NOMO-1 treated with DMSO at 0.1 percent for 48 hours (cell line): ENCODE results near the gene SEC23A.

ENCODE experiments used
- DNase-seq: peaks from one replicate; lab custom pipeline; 2025; ENCODE audit not compliant: unreplicated experiment; lab: John Stamatoyannopoulos, UW

SEC23A gene

DNA sequence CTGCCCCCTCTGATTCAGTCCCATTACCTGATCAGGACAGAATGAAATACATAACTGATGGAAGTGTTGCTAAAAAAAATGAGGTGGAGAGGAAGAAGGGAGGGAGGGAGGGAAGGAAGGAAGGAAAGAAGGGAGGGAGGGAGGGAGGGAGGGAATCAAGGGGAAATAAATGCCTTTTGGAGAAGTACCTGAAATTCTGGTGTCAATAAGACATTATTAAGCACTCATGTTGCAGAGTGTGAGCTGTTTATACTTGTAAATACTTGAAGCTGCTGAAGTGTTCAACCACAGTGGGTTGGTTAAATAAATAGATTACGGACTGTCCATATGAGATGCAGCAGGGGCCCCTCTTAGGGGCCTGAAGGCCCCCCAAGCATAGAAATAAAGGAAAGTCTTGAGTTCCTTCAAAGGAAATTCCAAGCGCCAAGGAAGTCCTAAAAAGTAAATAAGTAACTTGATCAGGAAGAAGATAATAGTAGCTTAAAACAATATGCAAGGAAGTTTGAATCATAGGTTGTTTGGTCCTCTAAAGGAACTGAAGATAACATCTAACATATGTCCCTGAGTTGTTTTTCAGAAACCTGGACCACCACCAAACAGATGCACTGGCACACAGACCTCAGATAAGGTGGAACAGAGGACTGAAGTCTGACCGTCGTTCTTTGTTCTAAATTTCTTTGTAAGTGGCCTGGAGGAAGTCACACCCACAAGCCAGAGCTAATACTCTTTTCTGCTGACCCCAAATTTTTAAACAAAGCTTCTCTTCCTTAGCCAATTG is 110.8 kb downstream of the SEC23A start:
- DNase-seq = no peak

DNA sequence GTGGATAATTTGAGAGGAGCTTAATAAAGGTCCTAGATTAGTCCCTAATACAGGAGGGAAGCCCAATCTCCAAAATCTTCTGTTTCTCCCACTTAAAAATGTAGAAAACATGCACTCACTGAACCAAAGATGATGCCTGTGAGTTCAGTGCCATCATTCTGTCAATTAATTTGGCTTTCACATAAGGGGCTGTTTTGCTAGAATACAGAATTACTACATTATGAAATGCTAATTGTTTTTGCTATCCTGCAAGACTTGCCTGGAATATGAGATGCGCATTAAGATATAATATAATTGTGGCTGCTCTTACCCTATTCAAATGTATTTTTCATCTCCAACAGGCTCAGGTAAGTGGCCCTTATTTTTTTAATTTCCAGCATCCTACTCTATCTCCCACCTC is 111.7 kb downstream of the SEC23A start:
- no peak for DNase-seq

DNA sequence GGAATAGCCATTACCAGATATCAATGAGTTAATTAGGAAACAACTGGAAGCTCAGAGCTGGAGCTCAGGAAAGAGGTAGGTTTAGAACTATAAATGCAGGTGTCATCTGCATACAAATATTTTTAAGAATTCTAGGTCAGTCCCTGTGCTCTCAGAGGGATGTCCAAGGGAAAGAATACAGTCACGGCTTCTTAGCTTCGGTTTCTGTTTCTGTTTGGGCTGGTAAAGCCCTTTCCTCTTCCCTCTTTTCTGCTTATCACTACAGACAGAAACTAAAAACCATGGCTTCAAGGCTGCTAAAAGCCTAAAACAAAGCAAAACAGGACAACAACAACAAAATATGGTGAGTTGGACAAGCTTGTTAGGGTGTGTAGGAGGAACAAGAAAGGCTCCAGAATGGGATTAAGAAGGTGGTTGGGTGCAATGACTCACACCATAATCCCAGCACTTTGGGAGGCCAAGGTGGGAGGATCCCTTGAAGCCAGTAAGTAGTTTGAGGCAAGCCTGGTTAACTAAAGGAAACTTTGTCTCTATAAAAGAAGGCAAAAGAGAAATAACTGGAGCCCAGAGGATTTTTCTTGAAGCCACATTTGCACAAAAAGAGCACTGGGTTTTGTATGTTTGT is 113.0 kb downstream of the SEC23A start:
- DNase-seq = peak; percentile 31

DNA sequence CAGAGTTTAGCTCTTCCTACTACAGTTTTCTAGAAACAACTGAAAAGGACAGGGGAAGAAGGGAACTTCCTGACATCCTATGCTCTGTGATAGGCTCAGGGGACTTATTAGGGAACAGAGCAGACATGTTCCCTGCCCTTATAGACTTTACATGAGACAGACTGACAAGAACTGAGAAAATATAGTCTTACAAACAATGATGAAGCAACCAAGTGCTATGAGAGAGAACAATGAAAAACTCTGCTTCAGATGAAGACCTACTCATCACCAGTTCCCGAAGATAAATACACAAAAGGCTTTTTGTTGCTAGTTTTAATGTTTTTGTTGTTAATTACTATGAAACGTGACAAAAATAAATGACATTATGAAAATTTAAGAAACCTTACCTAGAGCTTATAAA is 115.3 kb downstream of the SEC23A start:
- no peak for DNase-seq

DNA sequence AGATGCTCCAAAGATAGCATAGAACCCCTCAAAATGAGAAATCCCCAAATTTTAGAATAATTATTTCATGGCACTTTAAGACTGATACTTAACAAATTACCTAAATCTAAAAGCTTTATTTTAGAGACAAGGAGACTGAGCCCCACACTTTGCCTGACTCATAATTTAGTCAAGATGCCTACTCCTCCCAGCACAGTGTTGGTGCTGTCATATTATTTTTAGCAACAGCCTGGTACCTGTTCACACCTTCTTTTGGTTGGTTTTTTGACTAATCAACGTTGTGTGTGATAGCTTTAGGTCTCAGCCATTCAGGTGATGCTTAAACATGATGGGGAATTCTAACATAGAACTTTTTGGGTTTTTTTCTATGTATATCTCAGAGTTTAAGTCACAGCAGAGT is 120.2 kb downstream of the SEC23A start:
- DNase-seq = no peak

DNA sequence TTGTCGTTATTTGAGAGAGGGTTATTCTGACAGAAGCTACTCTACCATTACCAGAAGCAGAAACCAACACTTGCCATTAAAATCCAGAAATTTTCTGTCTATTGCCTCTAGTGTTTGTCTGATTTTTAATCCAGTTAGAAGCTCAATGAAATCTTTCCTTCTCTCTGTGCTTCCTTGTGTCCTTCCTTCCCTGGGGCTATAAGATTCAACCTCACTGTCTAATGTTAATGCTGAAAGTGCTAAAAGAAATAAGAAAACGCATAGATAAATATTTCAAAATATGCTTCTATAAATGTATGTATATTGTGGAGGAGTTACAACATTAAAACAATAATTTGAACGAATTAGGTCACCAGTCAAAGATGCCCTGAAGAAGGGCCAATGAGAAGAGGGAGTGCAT is 120.8 kb downstream of the SEC23A start:
- no peak for DNase-seq
